Measurements from ENCODE around the gene C6orf132.

The C6orf132 gene

GRCh38 chr6:42105709-42106108 lies 36.7 kb downstream of the C6orf132 start:
- no peak for DNase-seq (ENCODE audit: low spot score)

DNA sequence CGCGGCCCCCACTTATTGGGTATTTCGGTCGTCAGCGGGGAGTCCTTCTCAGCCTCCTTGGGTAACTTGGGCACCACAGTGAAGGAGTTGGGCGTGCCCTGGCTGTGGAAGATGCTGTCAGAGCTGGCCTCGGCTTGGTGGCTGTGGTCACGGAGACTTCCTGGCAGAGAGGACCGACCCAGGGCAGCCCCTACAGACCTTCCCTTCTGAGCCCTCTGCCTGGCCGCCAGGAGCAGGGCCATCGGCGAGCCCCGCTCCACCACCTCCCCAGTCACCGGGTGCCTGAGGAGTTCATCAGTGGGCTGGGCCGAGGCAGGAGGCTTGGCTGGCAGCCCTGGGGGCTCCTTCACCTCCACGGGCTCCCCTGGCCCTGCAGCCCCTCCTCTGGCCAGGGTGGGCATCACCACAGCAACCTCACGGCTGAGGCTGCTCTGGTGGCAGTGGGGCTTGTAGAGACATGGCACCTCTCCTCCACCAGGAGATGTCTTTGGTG lies 37.2 kb downstream of the C6orf132 start:
- DNase-seq (ENCODE audit: low spot score), result no peak

DNA sequence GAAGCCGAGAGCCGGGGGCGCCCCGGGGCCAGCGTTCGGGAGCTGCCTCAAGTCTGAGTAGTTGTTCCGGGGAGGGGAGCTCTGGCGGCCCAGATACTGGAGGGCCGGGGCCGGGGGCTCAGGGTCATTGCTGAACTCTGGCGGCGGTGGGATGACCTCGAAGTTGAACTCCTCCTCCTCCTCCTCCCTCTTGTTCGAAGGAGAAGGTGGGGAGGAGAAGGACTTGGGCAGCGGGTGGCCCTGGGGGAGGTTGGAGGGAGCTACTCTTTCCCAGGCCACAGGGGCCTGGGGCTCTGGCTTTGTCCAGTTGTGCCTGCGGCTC lies 37.7 kb downstream of the C6orf132 start:
- DNase-seq (ENCODE audit: low spot score), result no peak

DNA sequence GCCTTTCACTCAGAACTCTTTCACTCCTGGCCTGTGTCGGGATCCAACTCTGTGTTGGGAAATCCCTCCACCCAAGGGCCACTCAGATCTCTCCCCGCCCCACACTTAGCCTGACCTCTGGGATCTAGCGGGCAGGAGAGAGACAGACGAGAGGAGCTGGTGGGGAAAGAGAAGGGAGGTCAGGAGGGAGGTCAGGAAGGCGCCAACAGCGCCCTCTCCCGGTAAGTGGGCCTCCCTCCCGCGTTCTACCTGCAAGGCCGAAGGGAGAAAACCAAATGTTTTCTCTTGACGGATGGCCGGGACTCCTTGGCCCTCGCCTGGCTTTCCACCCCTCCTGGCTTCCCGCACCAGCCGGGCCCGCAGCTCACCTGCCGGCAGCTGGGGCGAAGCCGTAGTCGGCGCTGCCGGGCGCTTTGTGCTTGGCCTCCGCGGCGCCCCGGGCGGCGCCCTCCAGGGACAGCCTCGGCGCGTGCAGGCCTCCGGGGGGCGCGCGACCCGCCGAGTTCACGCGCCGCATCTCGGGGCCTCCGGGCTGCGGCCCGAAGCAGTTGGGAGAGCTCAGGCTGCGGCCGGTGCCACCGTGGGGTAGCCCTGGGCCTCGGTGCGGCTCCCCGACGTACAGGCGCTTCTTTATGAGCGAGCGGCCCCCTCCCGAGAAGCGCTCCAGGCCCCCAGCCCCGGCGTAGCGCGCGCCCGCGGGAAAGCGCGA lies 38.2 kb downstream of the C6orf132 start:
- DNase-seq (ENCODE audit: low spot score), result peak; percentile 25

DNA sequence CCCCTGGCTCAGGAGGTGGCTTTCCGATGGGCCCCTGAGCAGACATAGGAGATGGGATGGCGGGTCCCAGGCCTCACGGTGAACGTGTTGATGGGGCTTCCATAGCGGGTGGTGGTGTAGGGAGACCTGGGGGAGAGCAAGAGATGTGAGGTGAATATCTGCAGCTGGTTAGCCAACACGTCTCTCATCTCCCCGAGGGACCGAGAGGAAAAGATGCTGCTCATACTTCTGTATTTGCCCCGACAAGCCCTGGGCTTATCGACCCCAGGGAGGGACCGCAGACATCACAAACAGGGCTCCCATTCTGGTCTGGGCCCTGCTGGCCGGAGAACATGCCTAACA lies 38.7 kb downstream of the C6orf132 start:
- DNase-seq (ENCODE audit: low spot score), result no peak

- no peak for DNase-seq (ENCODE audit: low spot score)
Observed at GRCh38 chr6:42103216-42103615, 39.2 kb downstream of the C6orf132 start.

GRCh38 chr6:42101186-42101657 lies 41.2 kb downstream of the C6orf132 start:
- no peak for DNase-seq (ENCODE audit: low spot score)

DNA sequence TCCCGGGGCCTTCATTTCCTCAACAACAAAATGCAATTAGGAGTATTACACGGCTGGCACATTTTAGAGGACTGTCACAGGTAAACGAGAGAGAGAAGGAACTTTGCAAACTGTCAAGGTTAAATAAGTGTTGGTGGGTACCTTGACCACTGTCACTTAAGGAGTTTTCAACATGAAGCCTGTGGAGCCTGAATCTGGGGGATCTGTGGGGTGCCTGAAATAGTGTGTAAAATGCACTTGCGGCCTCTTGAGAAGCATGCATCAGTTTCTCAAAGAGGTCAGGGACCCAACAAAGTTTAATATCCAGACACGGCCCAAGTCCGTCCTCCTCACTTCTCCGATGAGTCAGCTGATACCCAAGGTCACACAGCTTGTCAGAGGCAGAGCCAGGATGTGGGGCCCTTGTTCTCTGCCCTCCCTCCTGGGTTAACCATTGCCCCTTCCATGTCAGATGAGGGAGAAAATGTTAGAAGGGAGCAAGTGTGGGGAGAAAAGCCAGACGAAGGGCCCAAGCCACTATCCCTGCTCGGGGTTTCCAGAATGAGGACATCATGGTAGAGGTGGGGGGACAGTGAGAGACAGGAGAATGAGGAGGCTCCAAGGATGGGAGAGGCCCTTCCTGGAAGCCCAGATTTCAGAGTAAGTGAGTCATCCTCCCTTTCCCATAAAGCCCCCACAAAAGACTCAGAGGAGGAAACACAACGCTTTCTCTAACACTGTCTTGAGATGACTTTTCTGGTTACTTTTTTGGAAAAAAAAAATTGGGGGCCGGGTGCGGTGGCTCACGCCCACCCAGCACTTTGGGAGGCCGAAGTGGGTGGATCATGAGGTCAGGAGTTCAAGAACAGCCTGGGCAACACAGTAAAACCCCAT lies 42.2 kb downstream of the C6orf132 start:
- DNase-seq (ENCODE audit: low spot score), result no peak

- DNase-seq (ENCODE audit: low spot score), result no peak
Observed at GRCh38 chr6:42099340-42100028, 42.9 kb downstream of the C6orf132 start.

- DNase-seq (ENCODE audit: low spot score), result no peak
Observed at GRCh38 chr6:42095776-42096541, 46.5 kb downstream of the C6orf132 start.

GRCh38 chr6:42095094-42095493 lies 47.3 kb downstream of the C6orf132 start:
- DNase-seq (ENCODE audit: low spot score), result no peak

- no peak for DNase-seq (ENCODE audit: low spot score)
Observed at GRCh38 chr6:42093582-42094329, 48.7 kb downstream of the C6orf132 start.

DNA sequence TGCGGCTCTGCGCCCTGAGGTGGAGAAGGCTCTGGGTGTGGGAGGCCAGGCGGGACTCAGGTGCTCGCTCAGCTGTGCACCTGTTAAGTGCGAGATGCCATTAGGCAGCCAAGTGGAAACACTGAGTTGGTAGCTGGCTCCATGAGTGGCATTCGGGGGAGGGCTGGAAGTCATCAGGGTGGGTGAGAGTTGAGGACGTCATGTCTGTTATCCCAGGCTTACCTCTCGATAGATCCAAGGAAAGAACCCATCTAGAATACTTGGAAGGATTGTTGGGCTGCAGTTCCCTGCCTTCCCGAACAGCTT lies 50.7 kb downstream of the C6orf132 start:
- no peak for DNase-seq (ENCODE audit: low spot score)

- no peak for DNase-seq (ENCODE audit: low spot score)
Observed at GRCh38 chr6:42090819-42091717, 51.4 kb downstream of the C6orf132 start.

DNA sequence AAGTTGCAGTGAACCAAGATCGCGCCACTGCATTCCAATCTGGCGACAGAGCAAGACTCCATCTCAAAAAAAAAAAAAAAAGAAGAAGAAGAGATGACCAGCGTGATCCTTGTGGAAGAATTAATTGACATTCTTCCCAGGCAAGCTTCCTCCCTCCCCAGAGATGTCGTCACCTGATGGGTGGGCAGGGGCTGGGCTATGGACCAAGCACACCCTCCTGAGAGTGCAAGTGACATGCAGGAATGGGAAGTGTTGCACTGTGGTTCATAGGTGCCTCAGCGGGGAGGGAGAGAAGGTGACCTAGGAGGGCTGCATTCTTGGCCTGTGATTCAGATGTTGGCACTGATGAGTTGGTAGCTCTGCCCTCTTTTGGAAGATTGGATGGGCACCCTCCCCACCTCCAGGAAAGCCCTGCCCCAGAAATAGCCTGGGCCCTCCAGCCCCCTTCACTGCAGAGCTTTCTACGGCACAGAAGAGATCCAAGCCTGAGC lies 54.3 kb downstream of the C6orf132 start:
- no peak for DNase-seq (ENCODE audit: low spot score)

DNA sequence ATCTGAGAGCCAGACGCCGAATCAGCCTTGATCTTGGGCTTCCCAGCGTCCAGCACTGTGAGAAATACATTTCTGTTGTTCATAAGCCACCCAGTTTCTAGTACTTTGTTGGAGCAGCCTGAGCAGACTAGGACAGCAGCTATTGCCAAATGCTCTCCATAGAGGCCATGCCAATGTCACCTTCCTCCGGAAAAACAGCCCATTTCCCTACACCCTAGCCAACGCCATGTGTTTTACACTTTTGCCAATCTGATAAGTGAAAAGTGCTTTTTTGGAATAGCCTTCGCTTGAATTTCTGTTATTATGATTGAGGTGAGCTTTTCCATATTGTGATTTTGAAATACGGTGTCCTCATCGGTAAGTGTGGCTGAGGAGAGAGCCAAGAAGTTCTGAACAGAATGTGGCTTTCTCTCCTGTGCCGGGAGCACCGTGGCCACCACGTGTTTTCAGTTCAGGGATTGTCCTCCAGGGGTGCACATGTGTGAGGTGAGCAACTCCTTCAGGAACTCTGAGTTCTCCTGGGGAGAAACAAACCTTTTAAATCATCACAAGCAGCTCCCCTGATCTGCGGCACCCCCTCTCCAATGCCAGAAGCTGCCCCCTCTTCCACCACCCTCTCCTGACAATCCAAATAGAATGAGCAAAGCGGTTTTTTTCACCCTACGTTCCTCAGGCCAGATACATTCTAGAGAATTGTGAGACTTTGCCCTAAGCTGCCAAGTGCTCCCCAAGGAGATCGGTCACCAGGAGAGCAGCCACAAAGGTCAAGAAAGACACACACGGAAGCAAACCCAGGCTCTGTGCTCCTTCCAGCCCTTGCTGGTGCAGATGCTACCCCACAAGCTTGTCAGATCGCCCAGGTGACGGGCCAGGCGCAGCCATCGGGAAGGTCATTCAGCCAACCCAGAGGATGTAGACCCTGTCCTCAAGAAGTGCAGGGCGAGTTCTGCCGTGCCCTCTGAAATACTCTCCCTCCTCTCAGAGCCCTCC lies 56.1 kb downstream of the C6orf132 start:
- DNase-seq (ENCODE audit: low spot score), result no peak

DNA sequence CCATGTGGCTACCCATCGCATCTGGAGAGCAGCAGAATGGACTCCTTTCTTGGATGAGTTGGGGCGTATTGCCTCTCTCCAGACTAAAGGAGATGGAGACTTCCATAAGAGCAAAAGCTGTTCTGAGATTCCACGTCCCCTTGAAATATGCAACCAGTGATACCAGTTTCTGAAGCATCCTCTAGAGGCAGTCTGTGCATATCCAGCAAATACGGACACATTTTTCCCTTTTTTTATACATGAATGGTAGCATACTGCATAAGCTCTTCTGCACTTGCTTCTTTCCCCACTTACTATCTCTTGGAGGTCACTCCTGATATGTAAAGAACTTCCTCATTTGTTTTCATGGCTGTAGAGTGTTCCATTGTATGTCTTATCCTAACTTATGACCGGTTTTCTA lies 57.5 kb downstream of the C6orf132 start:
- no peak for DNase-seq (ENCODE audit: low spot score)

DNA sequence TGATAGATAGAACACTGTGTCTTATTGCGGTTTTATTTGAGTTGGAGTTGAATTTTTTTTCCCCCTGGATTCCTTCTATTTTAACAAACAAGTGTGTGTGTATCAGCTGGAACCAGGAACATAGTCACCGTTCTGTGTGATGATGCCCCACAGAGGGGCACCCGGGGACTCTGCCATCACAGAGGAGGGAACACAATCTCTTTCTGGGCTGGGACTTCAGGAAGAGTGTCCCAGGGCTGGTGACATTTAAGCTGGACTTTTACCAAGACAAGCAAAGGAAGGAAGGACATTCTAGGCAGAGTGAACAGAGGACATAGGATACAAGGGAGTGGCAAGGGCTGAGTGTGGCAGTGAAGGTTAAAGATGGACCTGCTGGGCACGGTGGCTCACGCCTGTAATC lies 58.9 kb downstream of the C6orf132 start:
- DNase-seq (ENCODE audit: low spot score), result no peak

DNA sequence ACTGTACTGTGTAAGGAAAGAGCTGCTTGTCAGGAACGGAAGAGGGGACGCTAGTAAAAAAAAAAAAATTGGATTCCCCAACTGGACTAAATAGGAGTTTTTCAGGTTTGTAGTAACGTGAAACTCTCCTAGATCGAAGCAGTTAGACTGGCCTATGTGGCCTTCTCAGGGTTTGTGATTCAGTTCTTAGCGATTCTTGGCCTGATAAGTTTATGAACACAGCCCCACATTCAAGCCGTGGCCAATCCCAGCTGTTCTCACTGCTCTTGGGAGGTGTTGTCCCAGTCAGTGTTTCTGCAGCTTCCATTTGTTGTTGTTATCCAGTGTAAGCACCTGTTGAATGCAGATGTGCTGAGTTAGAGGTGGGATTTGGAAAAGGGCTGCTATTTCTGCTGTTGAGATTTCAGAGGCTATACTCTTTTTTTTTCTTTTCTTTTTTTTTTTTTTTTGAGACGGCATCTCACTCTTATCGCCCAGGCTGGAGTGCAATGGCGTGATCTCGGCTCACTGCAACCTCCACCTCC lies 62.4 kb downstream of the C6orf132 start:
- DNase-seq (ENCODE audit: low spot score), result no peak

Data from globus pallidus (tissue), 1 donor.